BJ (cell line): ENCODE data around the gene IGDCC3. TPM values are rescaled to one million over a fixed set of nuclear protein-coding genes. Genes with fewer than 3 reads are reported as not detected.

Source experiments
- CTCF ChIA-PET: fragments of 350-600 bp; formaldehyde crosslinking; extraction: SDS; loops from one replicate; lab custom pipeline; 2021; ENCODE audit warnings: antibody characterized with exemption, inconsistent platforms; lab: Yijun Ruan, JAX
- POLR2A ChIA-PET: fragments of 300-600 bp; sonication (Branson Sonifier 250); formaldehyde crosslinking; extraction: SDS; loops from one replicate; lab custom pipeline; 2021; ENCODE audit warnings: antibody characterized with exemption; lab: Charles Lee
- DNase-seq: peaks from one replicate; pipeline ENCODE4 v3.0.0-alpha.2; 2011; ENCODE audit warnings: low read depth
- H3K27me3 ChIP-seq: 2 replicates; pipeline ENCODE4 v1.6.0; 2011; ENCODE audit warnings: low read length; ENCODE audit not compliant: control insufficient read depth, insufficient read depth
- H3K36me3 ChIP-seq: 2 replicates; pipeline ENCODE4 v1.5.1; 2011; ENCODE audit warnings: low read length; ENCODE audit not compliant: control insufficient read depth, insufficient read depth
- H3K4me3 ChIP-seq: 2 replicates; pipeline ENCODE4 v1.5.1; 2011; ENCODE audit warnings: low read depth, mild to moderate bottlenecking, control low read depth, low read length
- CTCF ChIP-seq: IDR thresholded peaks from 2 replicates; pipeline ENCODE4 v1.5.1; 2011; ENCODE audit warnings: low read depth, mild to moderate bottlenecking, control low read depth, inconsistent platforms, low read length, moderate library complexity; ENCODE audit not compliant: insufficient read depth
- polyA plus RNA-seq: library from polyadenylated mRNA; depleted of rRNA; stranded (reverse); fragments of >200 nt; gene quantifications from 2 replicates; pipeline ENCODE4 v1.2.3, GENCODE V29; 2011

The IGDCC3 gene
- polyA plus RNA-seq, 1 experiment, result not detected

GRCh38 chr15:65302061-65302460 lies 75.7 kb downstream of the IGDCC3 start:
- DNase-seq, result no peak
- ChIA-PET POLR2A (no interaction called here), CTCF (interaction anchor here (0.7 kb wide), 1 partner anchor 200 kb away, joined by 3 read pairs; no protein-coding TSS in a partner anchor)
- no peak overlapping the region for H3K4me3 ChIP-seq
- TF ChIP-seq CTCF, result no peak
- no peaks in the 10 kb centered on the region for H3K36me3 ChIP-seq
- H3K27me3 ChIP-seq, result no peaks in the 10 kb centered on the region

- CTCF ChIA-PET, result interaction anchor here (1.2 to 2.1 kb wide), 4 partner anchors 84 to 116 kb away, joined by 3 to 6 read pairs (median 5); partner anchors contain the start of gene CLPX
- TF ChIP-seq CTCF, result no peak
- Histone ChIP-seq H3K36me3 (no peaks in the 10 kb centered on the region), H3K27me3 (no peaks in the 10 kb centered on the region), H3K4me3 (no peak overlapping the region)
- no peak for DNase-seq
- POLR2A ChIA-PET, result no interaction called here
Observed at GRCh38 chr15:65300924-65301441, 76.8 kb downstream of the IGDCC3 start.

GRCh38 chr15:65298731-65299130 lies 79.1 kb downstream of the IGDCC3 start:
- Histone ChIP-seq H3K4me3 (no peak overlapping the region), H3K27me3 (no peaks in the 10 kb centered on the region), H3K36me3 (no peaks in the 10 kb centered on the region)
- ChIA-PET POLR2A (no interaction called here), CTCF (interaction anchor here (0.6 to 2.5 kb wide), 5 partner anchors 13 to 113 kb away, joined by 3 to 22 read pairs (median 9); partner anchors contain the start of gene CLPX)
- no peak for TF ChIP-seq CTCF
- DNase-seq, result no peak

GRCh38 chr15:65292938-65293518 lies 84.8 kb downstream of the IGDCC3 start:
- POLR2A ChIA-PET, result no interaction called here
- DNase-seq, result no peak
- no peak overlapping the region for H3K4me3 ChIP-seq
- CTCF ChIA-PET, result no interaction called here
- no peaks in the 10 kb centered on the region for H3K36me3 ChIP-seq
- H3K27me3 ChIP-seq, result no peaks in the 10 kb centered on the region; the same call in 1 of the 2 replicates
- TF ChIP-seq CTCF, result no peak

GRCh38 chr15:65290228-65290627 lies 87.6 kb downstream of the IGDCC3 start:
- CTCF ChIA-PET, result interaction anchor here (1.4 kb wide), 1 partner anchor 20 kb away, joined by 4 read pairs; no protein-coding TSS in a partner anchor
- H3K27me3 ChIP-seq, result no peaks in the 10 kb centered on the region; the same call in 1 of the 2 replicates
- no peak for TF ChIP-seq CTCF
- H3K4me3 ChIP-seq, result no peak overlapping the region
- POLR2A ChIA-PET, result interaction anchor here (1.1 kb wide), 1 partner anchor 14 kb away, joined by 3 read pairs; the partner anchor contains the start of gene RNU5B-1
- no peaks in the 10 kb centered on the region for H3K36me3 ChIP-seq
- no peak for DNase-seq
